ENCODE data around the gene SMAD3.

SMAD3 gene

GRCh38 chr15:67127965-67128364 lies 62.6 kb downstream of the SMAD3 start:
- no peak for DNase-seq

GRCh38 chr15:67130166-67130565 lies 64.8 kb downstream of the SMAD3 start:
- DNase-seq: no peak

GRCh38 chr15:67130673-67131601 lies 65.5 kb downstream of the SMAD3 start:
- DNase-seq: peak; percentile 4

- DNase-seq: no peak
Observed at GRCh38 chr15:67132276-67132675, 66.9 kb downstream of the SMAD3 start.

- DNase-seq: no peak
Observed at GRCh38 chr15:67133026-67133425, 67.6 kb downstream of the SMAD3 start.

- no peak for DNase-seq
Observed at GRCh38 chr15:67133738-67134066, 68.3 kb downstream of the SMAD3 start.

GRCh38 chr15:67134067-67134838 lies 68.9 kb downstream of the SMAD3 start:
- DNase-seq: peak; percentile 3

- DNase-seq: no peak
Observed at GRCh38 chr15:67134871-67135492, 69.6 kb downstream of the SMAD3 start.

- no peak for DNase-seq
Observed at GRCh38 chr15:67135494-67135893, 70.1 kb downstream of the SMAD3 start.

- DNase-seq: no peak
Observed at GRCh38 chr15:67136802-67137201, 71.4 kb downstream of the SMAD3 start.

- DNase-seq: no peak
Observed at GRCh38 chr15:67137319-67137718, 71.9 kb downstream of the SMAD3 start.

GRCh38 chr15:67137951-67138848 lies 72.8 kb downstream of the SMAD3 start:
- DNase-seq: no peak

- no peak for DNase-seq
Observed at GRCh38 chr15:67138891-67139855, 73.8 kb downstream of the SMAD3 start.

GRCh38 chr15:67140078-67140833 lies 74.9 kb downstream of the SMAD3 start:
- no peak for DNase-seq

- DNase-seq: no peak
Observed at GRCh38 chr15:67142092-67142766, 76.8 kb downstream of the SMAD3 start.

- DNase-seq: no peak
Observed at GRCh38 chr15:67142767-67143100, 77.3 kb downstream of the SMAD3 start.

- DNase-seq: no peak
Observed at GRCh38 chr15:67143646-67144045, 78.2 kb downstream of the SMAD3 start.

- no peak for DNase-seq
Observed at GRCh38 chr15:67144609-67145311, 79.4 kb downstream of the SMAD3 start.

GRCh38 chr15:67145312-67145610 lies 79.9 kb downstream of the SMAD3 start:
- no peak for DNase-seq

- no peak for DNase-seq
Observed at GRCh38 chr15:67145710-67146109, 80.3 kb downstream of the SMAD3 start.

All from DMS79 treated with DMSO at 0.1 percent for 48 hours (cell line).